Activated B cell treated with CpG ODN at 0.5 μM for 24 hours (primary cell): Measurements from ENCODE around the gene MTG1. TPM values are rescaled to one million over a fixed set of nuclear protein-coding genes. Genes with fewer than 3 reads are reported as not detected.
"Not testable (repeated sequence)": the region's sequence is repeated elsewhere in the genome, so short reads cannot be mapped to it uniquely, and the experiment has no call there.

Source experiments
- ATAC-seq: fragments of 200-7000 bp; cut with Tn5 transposase; one replicate; pipeline ENCODE4 v1.10.0; 2021; ENCODE audit warnings: low read depth, mild to moderate bottlenecking, moderate library complexity
- CTCF ChIA-PET: fragments of 350-600 bp; sonication (Branson Sonifier 250); formaldehyde crosslinking; loops from one replicate; lab custom pipeline; 2021; ENCODE audit warnings: antibody characterized with exemption; lab: Charles Lee
- POLR2A ChIA-PET: fragments of 350-600 bp; sonication (Branson Sonifier 250); formaldehyde crosslinking; loops from one replicate; lab custom pipeline; 2021; ENCODE audit warnings: antibody characterized with exemption; lab: Charles Lee
- DNase-seq: peaks from one replicate; pipeline ENCODE4 v3.0.0; 2022
- H3K27ac Mint-ChIP-seq: one replicate; pipeline ENCODE4 v1.8.0; 2020; ENCODE audit warnings: mixed read lengths
- H3K27me3 Mint-ChIP-seq: one replicate; pipeline ENCODE4 v1.8.0; 2021; ENCODE audit warnings: mixed read lengths
- H3K36me3 Mint-ChIP-seq: one replicate; pipeline ENCODE4 v1.8.0; 2021; ENCODE audit warnings: low read depth, mixed read lengths
- H3K4me1 Mint-ChIP-seq: one replicate; pipeline ENCODE4 v1.8.0; 2021; ENCODE audit warnings: mixed read lengths
- H3K4me3 Mint-ChIP-seq: one replicate; pipeline ENCODE4 v1.8.0; 2020; ENCODE audit warnings: mild to moderate bottlenecking, mixed read lengths
- H3K9me3 Mint-ChIP-seq: one replicate; pipeline ENCODE4 v1.8.0; 2020; ENCODE audit warnings: mixed read lengths
- intact Hi-C: fragments of 100-400 bp; cut with micrococcal nuclease; formaldehyde crosslinking; loops from one replicate; pipeline ENCODE4 v1.15.1; 2024
- total RNA-seq: library from RNA; stranded (reverse); gene quantifications from 2 replicates; pipeline ENCODE4 v1.2.3, GENCODE V29; 2022
- TF ChIP-seq, protein P1 (sequence below): fragments of 200-600 bp; IDR thresholded peaks from one replicate; pipeline ENCODE4 v1.8.0; 2022; ENCODE audit warnings: antibody characterized with exemption, mild to moderate bottlenecking

Gene MTG1
- total RNA-seq, 1 donor from 2014 or later = 83.1 TPM

DNA sequence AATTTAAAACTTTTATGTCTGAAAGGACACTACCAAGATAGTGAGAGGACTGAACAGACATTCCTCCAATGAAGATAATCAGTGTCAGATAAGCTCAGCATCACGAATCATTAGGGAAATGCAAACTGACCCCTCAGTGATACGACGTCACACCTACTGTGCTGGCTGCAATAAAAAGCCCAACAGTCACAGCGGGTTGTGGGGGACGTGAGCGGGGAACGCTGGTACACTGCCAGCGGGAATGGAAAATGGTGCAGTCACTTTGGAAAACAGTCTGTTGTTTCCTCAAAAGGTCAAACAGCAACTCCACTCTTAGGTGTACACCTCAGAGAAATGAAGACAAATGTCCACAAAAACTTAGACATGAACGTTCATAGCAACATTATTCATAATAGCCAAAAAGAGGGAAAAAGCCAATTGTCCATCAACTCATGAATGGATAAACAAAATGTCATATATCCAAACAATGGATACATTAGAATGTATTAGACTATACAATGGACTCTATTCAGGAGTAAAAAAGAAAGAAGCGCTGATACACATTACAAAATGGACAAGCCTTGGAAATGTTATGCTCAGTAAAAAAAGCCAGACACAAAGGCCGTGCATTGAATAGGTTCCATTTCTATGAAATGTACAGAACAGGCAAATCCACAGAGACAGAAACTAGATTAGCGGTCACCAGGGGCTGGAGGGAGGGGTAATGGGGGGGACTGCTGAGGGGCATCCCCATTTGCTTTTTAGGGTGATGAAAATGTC, 18.4 kb upstream of the MTG1 start:
- peak overlapping the region; percentile 78 for H3K4me3 Mint-ChIP-seq
- H3K27ac Mint-ChIP-seq = no peak overlapping the region
- intact Hi-C loops = loop anchor here (5.0 to 10.0 kb wide), 2 partner anchors 48 to 1041 kb away; partner anchors contain the start of gene LRRC27

DNA sequence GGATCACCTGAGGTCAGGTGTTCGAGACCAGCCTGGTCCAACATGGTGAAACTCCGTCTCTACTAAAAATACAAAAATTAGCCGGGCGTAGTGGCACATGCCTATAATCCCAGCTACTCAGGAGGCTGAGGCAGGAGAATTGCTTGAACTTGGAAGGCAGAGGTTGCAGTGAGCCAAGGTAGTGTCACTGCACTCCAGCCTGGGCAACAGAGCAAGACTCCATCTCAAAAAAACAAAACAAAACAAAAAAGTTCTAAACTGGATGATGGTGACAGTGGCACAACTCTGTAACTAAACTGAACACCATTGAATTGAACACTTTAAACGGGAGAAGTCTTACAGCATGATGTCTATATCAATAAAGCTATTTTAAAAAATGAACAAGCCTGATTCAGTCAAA, 17.8 kb upstream of the MTG1 start:
- intact Hi-C loops = loop anchor here (5.0 to 10.0 kb wide), 2 partner anchors 49 to 1041 kb away; partner anchors contain the start of gene LRRC27
- ATAC-seq, H3K27me3 Mint-ChIP-seq, H3K36me3 Mint-ChIP-seq, DNase-seq, CTCF ChIA-PET, H3K9me3 Mint-ChIP-seq, H3K27ac Mint-ChIP-seq: not testable (repeated sequence)
- Mint-ChIP-seq H3K4me1 (peaks cover 41% of the 10 kb centered on the region), H3K4me3 (peak overlapping the region; percentile 64)
- POLR2A ChIA-PET = interaction anchor here (6.6 kb wide), 1 partner anchor 14 kb away, joined by 52 read pairs; no protein-coding TSS in a partner anchor

More for the DNA sequence above, 18.4 kb upstream of the MTG1 start:
- no peaks in the 10 kb centered on the region for H3K27me3 Mint-ChIP-seq
- TF ChIP-seq, protein P1, sequence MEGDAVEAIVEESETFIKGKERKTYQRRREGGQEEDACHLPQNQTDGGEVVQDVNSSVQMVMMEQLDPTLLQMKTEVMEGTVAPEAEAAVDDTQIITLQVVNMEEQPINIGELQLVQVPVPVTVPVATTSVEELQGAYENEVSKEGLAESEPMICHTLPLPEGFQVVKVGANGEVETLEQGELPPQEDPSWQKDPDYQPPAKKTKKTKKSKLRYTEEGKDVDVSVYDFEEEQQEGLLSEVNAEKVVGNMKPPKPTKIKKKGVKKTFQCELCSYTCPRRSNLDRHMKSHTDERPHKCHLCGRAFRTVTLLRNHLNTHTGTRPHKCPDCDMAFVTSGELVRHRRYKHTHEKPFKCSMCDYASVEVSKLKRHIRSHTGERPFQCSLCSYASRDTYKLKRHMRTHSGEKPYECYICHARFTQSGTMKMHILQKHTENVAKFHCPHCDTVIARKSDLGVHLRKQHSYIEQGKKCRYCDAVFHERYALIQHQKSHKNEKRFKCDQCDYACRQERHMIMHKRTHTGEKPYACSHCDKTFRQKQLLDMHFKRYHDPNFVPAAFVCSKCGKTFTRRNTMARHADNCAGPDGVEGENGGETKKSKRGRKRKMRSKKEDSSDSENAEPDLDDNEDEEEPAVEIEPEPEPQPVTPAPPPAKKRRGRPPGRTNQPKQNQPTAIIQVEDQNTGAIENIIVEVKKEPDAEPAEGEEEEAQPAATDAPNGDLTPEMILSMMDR = no peak
- ChIA-PET POLR2A (interaction anchor here (2.9 kb wide), 1 partner anchor 15 kb away, joined by 34 read pairs; no protein-coding TSS in a partner anchor), CTCF (no interaction called here)
- peaks cover 36% of the 10 kb centered on the region for H3K4me1 Mint-ChIP-seq
- no peaks in the 10 kb centered on the region for H3K9me3 Mint-ChIP-seq
- DNase-seq (no peak), ATAC-seq (no peak)
- peaks cover 8% of the 10 kb centered on the region for H3K36me3 Mint-ChIP-seq

DNA sequence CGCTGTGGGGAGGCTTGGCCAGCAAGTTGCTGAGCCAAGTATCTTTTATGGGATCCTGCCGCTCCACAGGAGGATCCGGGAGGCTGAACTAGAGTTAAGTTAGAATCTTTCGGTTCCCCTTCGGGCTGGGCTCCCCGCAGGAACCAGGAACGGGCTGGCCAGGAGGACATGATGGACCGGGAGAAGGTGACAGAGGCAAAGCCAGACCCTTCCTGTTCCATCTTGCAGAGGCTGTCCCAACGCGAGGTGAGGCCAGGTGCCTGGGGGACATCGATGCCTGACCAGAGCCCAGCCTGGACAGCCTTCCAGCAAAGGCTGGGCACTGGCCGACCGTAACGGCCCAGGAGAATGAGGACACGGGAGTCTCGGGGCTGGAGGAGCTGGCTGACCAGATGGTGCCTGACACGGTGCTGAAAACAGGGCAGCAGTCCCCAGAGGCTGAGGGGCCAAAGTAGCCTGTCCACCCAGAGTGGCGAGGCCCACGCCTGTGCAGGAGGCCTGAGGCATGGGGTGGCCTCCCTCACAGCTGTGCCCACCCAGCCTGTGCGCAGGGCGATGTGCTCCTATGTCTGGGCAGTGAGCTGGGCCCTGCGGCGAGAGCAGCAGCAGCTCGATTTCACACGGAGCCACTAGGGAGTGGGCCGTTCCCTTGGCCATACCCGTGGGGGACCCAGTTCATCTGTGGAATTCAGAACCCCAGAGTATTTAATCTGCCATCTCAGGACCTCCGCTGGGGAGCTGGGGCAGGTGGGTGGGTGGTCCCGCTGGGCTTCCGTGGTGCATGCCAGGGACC, 16.7 kb upstream of the MTG1 start:
- intact Hi-C loops = loop anchor here (5.0 to 10.0 kb wide), 2 partner anchors 50 to 1042 kb away; partner anchors contain the start of gene LRRC27
- ChIA-PET CTCF (no interaction called here), POLR2A (interaction anchor here (6.6 kb wide), 1 partner anchor 13 kb away, joined by 52 read pairs; no protein-coding TSS in a partner anchor)
- Mint-ChIP-seq H3K27ac (no peak overlapping the region), H3K36me3 (peaks cover 7% of the 10 kb centered on the region), H3K9me3 (no peaks in the 10 kb centered on the region), H3K4me3 (peak overlapping the region; percentile 87), H3K27me3 (no peaks in the 10 kb centered on the region), H3K4me1 (peaks cover 45% of the 10 kb centered on the region)
- ATAC-seq (no peak), DNase-seq (no peak)
- TF ChIP-seq, protein P1 = no peak

DNA sequence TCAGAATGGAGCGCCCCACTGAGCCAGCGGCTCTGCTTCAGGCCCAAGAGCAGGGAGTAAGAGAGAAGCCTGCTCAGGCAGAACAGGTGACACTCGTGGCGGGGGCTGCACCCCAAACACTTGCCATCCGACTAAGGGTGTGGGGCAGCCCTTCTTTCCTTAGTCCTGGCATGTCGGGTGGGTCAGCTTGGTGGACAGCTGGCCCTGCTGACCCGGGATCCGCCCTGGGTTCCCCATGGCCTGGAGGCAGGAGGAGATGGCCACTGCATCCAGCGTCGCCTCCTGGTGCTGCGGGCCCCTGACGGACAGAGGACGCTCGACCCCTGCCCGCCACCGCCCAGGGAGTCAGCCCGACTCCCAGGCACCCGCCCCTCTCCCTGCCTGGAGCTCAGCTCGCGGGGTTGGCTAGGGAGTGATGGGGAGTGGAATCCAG, 16.1 kb upstream of the MTG1 start:
- Mint-ChIP-seq H3K27ac (no peak overlapping the region), H3K9me3 (no peaks in the 10 kb centered on the region), H3K4me3 (peak overlapping the region; percentile 87), H3K27me3 (no peaks in the 10 kb centered on the region), H3K36me3 (peaks cover 12% of the 10 kb centered on the region), H3K4me1 (peaks cover 47% of the 10 kb centered on the region)
- TF ChIP-seq, protein P1 = no peak
- ChIA-PET CTCF (interaction anchor here (1.9 kb wide), 1 partner anchor 48 kb away, joined by 5 read pairs; no protein-coding TSS in a partner anchor), POLR2A (interaction anchor here (1.4 to 6.6 kb wide), 4 partner anchors 12 to 20 kb away, joined by 3 to 52 read pairs (median 10); partner anchors contain the start of genes FUOM and MTG1)
- no peak for DNase-seq
- intact Hi-C loops = loop anchor here (5.0 to 10.0 kb wide), 2 partner anchors 51 to 1043 kb away; partner anchors contain the start of gene LRRC27
- no peak for ATAC-seq
